K562 (cell line): ENCODE data around the gene CPLANE2. TPM values are rescaled to one million over a fixed set of nuclear protein-coding genes. Genes with fewer than 3 reads are reported as not detected.

ENCODE experiments used
- ATAC-seq: fragments of 200-7000 bp; cut with Tn5 transposase; 3 replicates; pipeline ENCODE4 v1.9.1; 2020; ENCODE audit warnings: moderate library complexity
- BruUV-seq: library from RNA; stranded (reverse); fragments of 400-500 nt; replicated peaks from 2 replicates; lab custom pipeline; 2021; lab: Mats Ljungman, UMichigan
- CTCF ChIA-PET: fragments of 300-600 bp; formaldehyde crosslinking; extraction: SDS; loops from one replicate; lab custom pipeline; 2021; ENCODE audit warnings: low intra/inter-chr PET ratio; lab: Yijun Ruan, JAX
- POLR2A ChIA-PET: fragments of 300-600, 350-650 bp; sonication (Branson Sonifier 250); formaldehyde crosslinking; extraction: SDS; loops from one replicate; lab custom pipeline; 2021; ENCODE audit warnings: antibody characterized with exemption, inconsistent platforms; lab: Yijun Ruan, JAX
- DNase-seq, 4 experiments: peaks; one replicate each; pipeline versions ENCODE4 v3.0.0 to v3.0.0-alpha.2; 2011 to 2018; ENCODE audit warnings: low spot score in 3 of 4, mixed read lengths in 3 of 4; ENCODE audit errors: extremely low read depth in 1 of 4
- FAIRE-seq: peaks from 2 replicates; lab custom pipeline; 2011; peaks lifted over from hg19 to GRCh38; lab: Jason Lieb, UNC
- H2AFZ ChIP-seq: 2 replicates; pipeline ENCODE4 v1.6.0; 2011; ENCODE audit warnings: low read depth, low read length, control low read depth, inconsistent platforms
- H3K27ac ChIP-seq: fragments of 200-600 bp; 3 replicates; pipeline ENCODE4 v1.8.0; 2011; ENCODE audit warnings: low read depth, mild to moderate bottlenecking, control low read depth, inconsistent platforms, low read length, moderate library complexity, mixed read lengths; ENCODE audit errors: extremely low read depth
- H3K27me3 ChIP-seq, 2 experiments: fragments of 300-600 bp in 1 of 2; 2 replicates in 1 of 2; 3 replicates in 1 of 2; pipeline versions ENCODE4 v1.6.0 to v1.8.0; 2011; ENCODE audit warnings: inconsistent platforms in 2 of 2, low read length in 2 of 2, mild to moderate bottlenecking in 1 of 2, mixed read lengths in 1 of 2, moderate library complexity in 1 of 2; ENCODE audit not compliant: control insufficient read depth in 2 of 2, insufficient read depth in 2 of 2
- H3K36me3 ChIP-seq: fragments of 300-600 bp; 3 replicates; pipeline ENCODE4 v1.8.0; 2011; ENCODE audit warnings: mild to moderate bottlenecking, low read length, inconsistent platforms; ENCODE audit not compliant: control insufficient read depth, insufficient read depth
- H3K4me1 ChIP-seq, 2 experiments: fragments of 200-600 bp in 1 of 2; replicated peaks in 1 of 2; 2 replicates in 1 of 2; 3 replicates in 1 of 2; pipeline versions ENCODE4 v1.5.1 to v1.8.0; 2011; ENCODE audit warnings: inconsistent platforms in 2 of 2, low read length in 2 of 2, mild to moderate bottlenecking in 1 of 2, mixed read lengths in 1 of 2, moderate library complexity in 1 of 2; ENCODE audit not compliant: control insufficient read depth in 2 of 2, insufficient read depth in 2 of 2
- H3K4me2 ChIP-seq: 2 replicates; pipeline ENCODE4 v1.6.1; 2011; ENCODE audit warnings: low read length, control low read depth, inconsistent platforms, mixed read lengths; ENCODE audit not compliant: insufficient read depth
- H3K4me3 ChIP-seq: fragments of 200-600 bp; sonication (generic), shearing (Covaris generic); 2 replicates; pipeline ENCODE4 v1.5.1; 2016; ENCODE audit warnings: control low read depth, inconsistent platforms
- H3K79me2 ChIP-seq: fragments of 200-600 bp; 3 replicates; pipeline ENCODE4 v1.8.0; 2011; ENCODE audit warnings: low read length, inconsistent platforms; ENCODE audit not compliant: control insufficient read depth, insufficient read depth
- H3K9ac ChIP-seq, 2 experiments: 2 replicates each; pipeline versions ENCODE4 v1.6.0 to v1.6.1; 2011; ENCODE audit warnings: low read depth in 2 of 2, low read length in 2 of 2, control low read depth in 1 of 2, inconsistent platforms in 1 of 2, mild to moderate bottlenecking in 1 of 2, mixed read lengths in 1 of 2; ENCODE audit not compliant: insufficient read depth in 1 of 2
- H3K9me1 ChIP-seq: one replicate; pipeline ENCODE4 v1.6.0; 2011; ENCODE audit warnings: inconsistent platforms, mild to moderate bottlenecking, low read length, moderate library complexity; ENCODE audit not compliant: control insufficient read depth, insufficient read depth
- H3K9me3 ChIP-seq: replicated peaks from 2 replicates; pipeline ENCODE4 v1.5.1; 2011; ENCODE audit warnings: low read depth, low read length, inconsistent platforms; ENCODE audit not compliant: control insufficient read depth, insufficient read depth
- H4K20me1 ChIP-seq: replicated peaks from 2 replicates; pipeline ENCODE4 v1.6.1; 2011; ENCODE audit warnings: low read length, inconsistent platforms, mixed read lengths; ENCODE audit not compliant: control insufficient read depth, insufficient read depth
- FUS ChIP-seq: fragments of 200-400 bp; formaldehyde crosslinking; optimal IDR thresholded peaks from 2 replicates; pipeline ENCODE3; 2017; ENCODE audit warnings: low read depth, low read length
- MCM2 ChIP-seq: fragments of 450-650 bp; IDR thresholded peaks from 2 replicates; pipeline ENCODE4 v1.6.1; 2017; ENCODE audit warnings: low read depth, mild to moderate bottlenecking
- PHF21A ChIP-seq: fragments of 450-650 bp; IDR thresholded peaks from 2 replicates; pipeline ENCODE4 v1.6.1; 2017; ENCODE audit warnings: low read depth, borderline replicate concordance
- POLR2G ChIP-seq: fragments of 200-400 bp; formaldehyde crosslinking; IDR thresholded peaks from 2 replicates; pipeline ENCODE4 v1.6.1; 2017; ENCODE audit warnings: low read depth, mild to moderate bottlenecking, antibody characterized with exemption, low read length, moderate library complexity
- RBM22 ChIP-seq: fragments of 200-400 bp; formaldehyde crosslinking; IDR thresholded peaks from 2 replicates; pipeline ENCODE4 v1.6.1; 2018; ENCODE audit warnings: low read length, low read depth; ENCODE audit not compliant: poor library complexity, severe bottlenecking
- SMARCB1 ChIP-seq: IDR thresholded peaks from 2 replicates; pipeline ENCODE4 v1.6.1; 2011; ENCODE audit warnings: improper control_type of control experiment, low read depth; ENCODE audit not compliant: insufficient read length
- SRSF7 ChIP-seq: fragments of 200-400 bp; formaldehyde crosslinking; optimal IDR thresholded peaks from 2 replicates; pipeline ENCODE3; 2017; ENCODE audit warnings: mild to moderate bottlenecking, low read depth, low read length
- TARDBP ChIP-seq: fragments of 450-650 bp; IDR thresholded peaks from 2 replicates; pipeline ENCODE4 v1.6.1; 2016
- ZNF224 ChIP-seq: sonication (generic); formaldehyde crosslinking; IDR thresholded peaks from 2 replicates; pipeline ENCODE4 v1.8.0; 2022; ENCODE audit warnings: mild to moderate bottlenecking, missing genetic modification reagents
- WGBS: fragments of 100-300 bp; shearing (Covaris generic); methylation state at CpG from one replicate; pipeline ENCODE4 v1.1.6; 2016; ENCODE audit warnings: low coverage, mixed read lengths; ENCODE audit not compliant: insufficient coverage; ENCODE audit errors: missing lambda C conversion rate; 5-methylcytosine and 5-hydroxymethylcytosine counted together
- in situ Hi-C: fragments of 300-500 bp; cut with MboI; formaldehyde crosslinking; loops from 4 replicates; pipeline ENCODE4 v1.15.0; 2018; ENCODE audit warnings: inconsistent platforms, mixed read lengths
- intact Hi-C: fragments of 100-400 bp; cut with micrococcal nuclease; formaldehyde crosslinking; loops from 2 replicates; pipeline ENCODE4 v1.14.2; 2022
- polyA plus RNA-seq, 8 experiments: library from polyadenylated mRNA; depleted of rRNA in 4 of 8; stranded (reverse) in 5 of 8; unstranded in 3 of 8; fragments of >200 nt; fragmentation: Nextera tagmentation in 2 of 8; fragmentation: Illumina TruSeq in 1 of 8; extraction: Ambion mirVana in 2 of 8; extraction: Trizol in 1 of 8; gene quantifications; 2 replicates each; pipeline versions ENCODE4 v1.2.1 to v1.2.3, GENCODE V29; 2011 to 2014; ENCODE audit warnings: inconsistent platforms in 1 of 8, missing spikeins in 1 of 8
- total RNA-seq, 7 experiments: library from RNA; depleted of rRNA in 6 of 7; stranded (reverse); fragments of >200 nt in 6 of 7; fragmentation: Illumina TruSeq in 2 of 7; extraction: Trizol in 2 of 7; gene quantifications; 2 replicates each; pipeline versions ENCODE4 v1.2.1 to v1.2.3, GENCODE V29; 2011 to 2021; ENCODE audit warnings: low replicate concordance in 1 of 7
- TF ChIP-seq, protein P1 (sequence below): fragments of 250-450 bp; sonication (Bioruptor Pico); IDR thresholded peaks from 2 replicates; pipeline ENCODE4 v1.4.0; 2020
- TF ChIP-seq, protein P2 (sequence below): fragments of 150-350 bp; IDR thresholded peaks from 2 replicates; pipeline ENCODE4 v1.6.1; 2014; ENCODE audit warnings: low read depth, mild to moderate bottlenecking, low read length, borderline replicate concordance
- TF ChIP-seq, protein P3 (sequence below): fragments of 250-450 bp; sonication (Bioruptor Pico); IDR thresholded peaks from 2 replicates; pipeline ENCODE4 v1.5.0; 2021

Gene CPLANE2
- total and polyA plus RNA-seq, 9 of the 15 experiments (the other 6 are each of a cell fraction or from before 2014, with no cell fraction given): 0.17 to 20.9 (median 8.1) TPM

DNA sequence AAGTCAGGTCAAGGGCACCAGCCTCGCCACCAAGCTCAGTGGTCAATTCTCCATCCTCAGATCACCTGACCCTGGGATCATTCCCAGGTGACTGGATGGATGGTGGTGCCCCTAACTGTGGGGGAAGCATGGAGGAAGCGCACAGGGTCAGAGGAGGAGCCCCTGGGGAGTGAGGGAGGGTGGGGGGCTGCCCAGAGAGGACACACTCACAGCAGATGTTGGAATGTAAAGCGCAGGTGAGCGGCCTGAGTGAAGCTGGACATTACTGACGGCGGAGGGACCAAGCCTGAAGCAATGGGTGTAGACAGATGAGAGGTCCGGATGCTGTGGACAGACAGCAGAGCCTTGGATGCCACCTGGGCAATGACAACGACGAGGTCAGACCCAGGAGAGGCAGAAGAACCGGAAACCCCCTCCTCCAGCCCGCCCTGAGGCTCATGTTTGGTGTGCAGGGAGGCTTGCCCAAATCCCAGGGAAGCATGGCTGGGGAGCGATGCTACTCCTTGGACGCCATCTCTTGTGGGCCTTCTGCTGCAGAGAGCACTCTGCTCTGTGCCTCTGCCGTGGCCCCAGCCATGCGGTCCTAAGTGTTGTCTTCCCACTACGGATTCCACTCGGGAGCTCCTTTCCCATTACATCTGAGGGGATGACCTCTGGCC is 5.7 kb upstream of the CPLANE2 start:
- in situ Hi-C loops: loop anchor here (5.0 kb wide), 1 partner anchor 160 kb away; no protein-coding TSS in a partner anchor
- CTCF ChIA-PET: interaction anchor here (2.7 kb wide), 1 partner anchor 164 kb away, joined by 38 read pairs; no protein-coding TSS in a partner anchor
- TF ChIP-seq TARDBP (no peak), RBM22 (peak; percentile 79), ZNF224 (CRISPR knock-in tag) (no peak), SMARCB1 (no peak), POLR2G (peak; percentile 68), SRSF7 (no peak), FUS (no peak), MCM2 (no peak), PHF21A (no peak)
- TF ChIP-seq, protein P1, sequence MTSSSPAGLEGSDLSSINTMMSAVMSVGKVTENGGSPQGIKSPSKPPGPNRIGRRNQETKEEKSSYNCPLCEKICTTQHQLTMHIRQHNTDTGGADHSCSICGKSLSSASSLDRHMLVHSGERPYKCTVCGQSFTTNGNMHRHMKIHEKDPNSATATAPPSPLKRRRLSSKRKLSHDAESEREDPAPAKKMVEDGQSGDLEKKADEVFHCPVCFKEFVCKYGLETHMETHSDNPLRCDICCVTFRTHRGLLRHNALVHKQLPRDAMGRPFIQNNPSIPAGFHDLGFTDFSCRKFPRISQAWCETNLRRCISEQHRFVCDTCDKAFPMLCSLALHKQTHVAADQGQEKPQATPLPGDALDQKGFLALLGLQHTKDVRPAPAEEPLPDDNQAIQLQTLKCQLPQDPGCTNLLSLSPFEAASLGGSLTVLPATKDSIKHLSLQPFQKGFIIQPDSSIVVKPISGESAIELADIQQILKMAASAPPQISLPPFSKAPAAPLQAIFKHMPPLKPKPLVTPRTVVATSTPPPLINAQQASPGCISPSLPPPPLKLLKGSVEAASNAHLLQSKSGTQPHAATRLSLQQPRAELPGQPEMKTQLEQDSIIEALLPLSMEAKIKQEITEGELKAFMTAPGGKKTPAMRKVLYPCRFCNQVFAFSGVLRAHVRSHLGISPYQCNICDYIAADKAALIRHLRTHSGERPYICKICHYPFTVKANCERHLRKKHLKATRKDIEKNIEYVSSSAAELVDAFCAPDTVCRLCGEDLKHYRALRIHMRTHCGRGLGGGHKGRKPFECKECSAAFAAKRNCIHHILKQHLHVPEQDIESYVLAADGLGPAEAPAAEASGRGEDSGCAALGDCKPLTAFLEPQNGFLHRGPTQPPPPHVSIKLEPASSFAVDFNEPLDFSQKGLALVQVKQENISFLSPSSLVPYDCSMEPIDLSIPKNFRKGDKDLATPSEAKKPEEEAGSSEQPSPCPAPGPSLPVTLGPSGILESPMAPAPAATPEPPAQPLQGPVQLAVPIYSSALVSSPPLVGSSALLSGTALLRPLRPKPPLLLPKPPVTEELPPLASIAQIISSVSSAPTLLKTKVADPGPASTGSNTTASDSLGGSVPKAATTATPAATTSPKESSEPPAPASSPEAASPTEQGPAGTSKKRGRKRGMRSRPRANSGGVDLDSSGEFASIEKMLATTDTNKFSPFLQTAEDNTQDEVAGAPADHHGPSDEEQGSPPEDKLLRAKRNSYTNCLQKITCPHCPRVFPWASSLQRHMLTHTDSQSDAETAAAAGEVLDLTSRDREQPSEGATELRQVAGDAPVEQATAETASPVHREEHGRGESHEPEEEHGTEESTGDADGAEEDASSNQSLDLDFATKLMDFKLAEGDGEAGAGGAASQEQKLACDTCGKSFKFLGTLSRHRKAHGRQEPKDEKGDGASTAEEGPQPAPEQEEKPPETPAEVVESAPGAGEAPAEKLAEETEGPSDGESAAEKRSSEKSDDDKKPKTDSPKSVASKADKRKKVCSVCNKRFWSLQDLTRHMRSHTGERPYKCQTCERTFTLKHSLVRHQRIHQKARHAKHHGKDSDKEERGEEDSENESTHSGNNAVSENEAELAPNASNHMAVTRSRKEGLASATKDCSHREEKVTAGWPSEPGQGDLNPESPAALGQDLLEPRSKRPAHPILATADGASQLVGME (CRISPR knock-in tag): no peak
- TF ChIP-seq, protein P2, sequence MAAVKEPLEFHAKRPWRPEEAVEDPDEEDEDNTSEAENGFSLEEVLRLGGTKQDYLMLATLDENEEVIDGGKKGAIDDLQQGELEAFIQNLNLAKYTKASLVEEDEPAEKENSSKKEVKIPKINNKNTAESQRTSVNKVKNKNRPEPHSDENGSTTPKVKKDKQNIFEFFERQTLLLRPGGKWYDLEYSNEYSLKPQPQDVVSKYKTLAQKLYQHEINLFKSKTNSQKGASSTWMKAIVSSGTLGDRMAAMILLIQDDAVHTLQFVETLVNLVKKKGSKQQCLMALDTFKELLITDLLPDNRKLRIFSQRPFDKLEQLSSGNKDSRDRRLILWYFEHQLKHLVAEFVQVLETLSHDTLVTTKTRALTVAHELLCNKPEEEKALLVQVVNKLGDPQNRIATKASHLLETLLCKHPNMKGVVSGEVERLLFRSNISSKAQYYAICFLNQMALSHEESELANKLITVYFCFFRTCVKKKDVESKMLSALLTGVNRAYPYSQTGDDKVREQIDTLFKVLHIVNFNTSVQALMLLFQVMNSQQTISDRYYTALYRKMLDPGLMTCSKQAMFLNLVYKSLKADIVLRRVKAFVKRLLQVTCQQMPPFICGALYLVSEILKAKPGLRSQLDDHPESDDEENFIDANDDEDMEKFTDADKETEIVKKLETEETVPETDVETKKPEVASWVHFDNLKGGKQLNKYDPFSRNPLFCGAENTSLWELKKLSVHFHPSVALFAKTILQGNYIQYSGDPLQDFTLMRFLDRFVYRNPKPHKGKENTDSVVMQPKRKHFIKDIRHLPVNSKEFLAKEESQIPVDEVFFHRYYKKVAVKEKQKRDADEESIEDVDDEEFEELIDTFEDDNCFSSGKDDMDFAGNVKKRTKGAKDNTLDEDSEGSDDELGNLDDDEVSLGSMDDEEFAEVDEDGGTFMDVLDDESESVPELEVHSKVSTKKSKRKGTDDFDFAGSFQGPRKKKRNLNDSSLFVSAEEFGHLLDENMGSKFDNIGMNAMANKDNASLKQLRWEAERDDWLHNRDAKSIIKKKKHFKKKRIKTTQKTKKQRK: no peak
- TF ChIP-seq, protein P3, sequence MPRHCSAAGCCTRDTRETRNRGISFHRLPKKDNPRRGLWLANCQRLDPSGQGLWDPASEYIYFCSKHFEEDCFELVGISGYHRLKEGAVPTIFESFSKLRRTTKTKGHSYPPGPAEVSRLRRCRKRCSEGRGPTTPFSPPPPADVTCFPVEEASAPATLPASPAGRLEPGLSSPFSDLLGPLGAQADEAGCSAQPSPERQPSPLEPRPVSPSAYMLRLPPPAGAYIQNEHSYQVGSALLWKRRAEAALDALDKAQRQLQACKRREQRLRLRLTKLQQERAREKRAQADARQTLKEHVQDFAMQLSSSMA (CRISPR knock-in tag): no peak

More for the DNA sequence above, 5.7 kb upstream of the CPLANE2 start:
- no peak overlapping the region for H3K4me3 ChIP-seq
- FAIRE-seq (no peak), ATAC-seq (no peak), DNase-seq (no peak)
- no TSS peak for BruUV-seq
- H3K4me1 ChIP-seq: peaks cover 9 to 28% of the 10 kb centered on the region in 2 experiments
- H3K27me3 ChIP-seq: no peaks in the 10 kb centered on the region
- intact Hi-C loops: no loop called here
- H2AFZ ChIP-seq: no peak overlapping the region
- no peak overlapping the region for H3K4me2 ChIP-seq
- H3K9me3 ChIP-seq: no peaks in the 10 kb centered on the region
- WGBS: 60% methylated on average over 17 of the region's 17 CpGs
- H3K27ac ChIP-seq: no peak overlapping the region
- POLR2A ChIA-PET: interaction anchor here (0.6 to 1.6 kb wide), 12 partner anchors 11 to 546 kb away, joined by 3 to 6 read pairs (median 4); no protein-coding TSS in a partner anchor
- no peaks in the 10 kb centered on the region for H3K9me1 ChIP-seq
- no peaks in the 10 kb centered on the region for H4K20me1 ChIP-seq
- H3K9ac ChIP-seq: peak overlapping the region in 1 of 2 experiments; percentile 72; a peak in 2 of 4 replicates
- H3K79me2 ChIP-seq: no peaks in the 10 kb centered on the region
- peaks cover 10% of the 10 kb centered on the region for H3K36me3 ChIP-seq
